ENCODE data around the gene HAUS8.

DNA sequence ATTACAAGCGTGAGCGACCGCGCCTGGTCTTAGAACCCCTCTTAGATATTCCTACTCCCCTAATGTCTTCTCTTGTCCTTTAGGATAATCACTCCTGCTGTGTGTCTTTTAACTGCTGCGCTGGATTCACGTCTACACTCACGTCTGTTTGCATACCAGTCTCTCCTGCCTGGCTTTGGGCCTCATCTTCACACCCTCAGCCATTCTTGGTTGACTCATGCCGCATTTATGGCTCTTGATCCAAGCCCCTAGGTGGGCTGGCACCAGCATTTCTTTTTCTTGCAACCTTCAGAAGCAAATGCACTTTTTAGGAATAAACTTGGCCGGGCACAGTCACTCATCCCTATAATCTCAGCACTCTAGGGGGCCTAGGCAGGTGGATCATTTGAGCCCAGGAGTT, 23.1 kb upstream of the HAUS8 start:
- TF ChIP-seq, protein P1, sequence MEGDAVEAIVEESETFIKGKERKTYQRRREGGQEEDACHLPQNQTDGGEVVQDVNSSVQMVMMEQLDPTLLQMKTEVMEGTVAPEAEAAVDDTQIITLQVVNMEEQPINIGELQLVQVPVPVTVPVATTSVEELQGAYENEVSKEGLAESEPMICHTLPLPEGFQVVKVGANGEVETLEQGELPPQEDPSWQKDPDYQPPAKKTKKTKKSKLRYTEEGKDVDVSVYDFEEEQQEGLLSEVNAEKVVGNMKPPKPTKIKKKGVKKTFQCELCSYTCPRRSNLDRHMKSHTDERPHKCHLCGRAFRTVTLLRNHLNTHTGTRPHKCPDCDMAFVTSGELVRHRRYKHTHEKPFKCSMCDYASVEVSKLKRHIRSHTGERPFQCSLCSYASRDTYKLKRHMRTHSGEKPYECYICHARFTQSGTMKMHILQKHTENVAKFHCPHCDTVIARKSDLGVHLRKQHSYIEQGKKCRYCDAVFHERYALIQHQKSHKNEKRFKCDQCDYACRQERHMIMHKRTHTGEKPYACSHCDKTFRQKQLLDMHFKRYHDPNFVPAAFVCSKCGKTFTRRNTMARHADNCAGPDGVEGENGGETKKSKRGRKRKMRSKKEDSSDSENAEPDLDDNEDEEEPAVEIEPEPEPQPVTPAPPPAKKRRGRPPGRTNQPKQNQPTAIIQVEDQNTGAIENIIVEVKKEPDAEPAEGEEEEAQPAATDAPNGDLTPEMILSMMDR (IDR thresholded peaks at IDR 0.05; ENCODE audit: low read length): no peak
- TF ChIP-seq EZH2 (optimal IDR thresholded peaks at IDR 0.05; ENCODE audit: low read depth, low read length): no peak

Measured in MM.1S (cell line).